Measurements from ENCODE around the gene CADPS2.

Gene CADPS2

DNA sequence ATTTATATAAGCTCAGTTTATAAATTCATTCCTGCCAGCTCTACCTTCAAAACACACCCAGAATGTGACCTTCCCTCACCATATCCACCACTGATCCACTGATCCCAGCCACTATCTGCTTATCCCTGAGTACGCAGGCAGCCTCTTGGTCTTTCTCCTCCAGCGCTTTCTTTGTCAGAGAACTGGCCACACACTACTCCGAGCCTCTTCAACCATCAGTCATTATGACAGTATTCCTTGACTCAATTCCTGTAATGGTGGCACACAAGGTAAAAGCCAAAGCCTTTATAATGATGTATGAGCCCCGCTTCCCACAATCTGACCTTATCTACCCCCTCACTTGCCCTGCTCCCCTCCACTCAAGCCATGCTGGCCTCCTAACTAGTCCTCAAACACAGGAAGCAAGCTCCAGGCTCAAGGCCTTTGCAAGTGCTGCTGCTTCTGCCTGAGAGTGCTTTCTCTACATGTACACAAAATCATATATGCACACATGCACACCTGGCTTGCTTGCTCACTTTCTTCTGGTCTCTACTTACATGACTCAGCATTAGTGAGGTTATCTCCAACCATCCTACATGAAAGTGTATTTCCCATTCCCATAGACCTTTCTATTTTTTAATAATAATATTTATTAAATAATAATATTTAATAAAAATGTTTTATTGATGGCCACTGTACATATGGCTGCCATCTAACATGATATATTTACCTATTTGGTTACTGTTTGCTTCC lies 431.3 kb downstream of the CADPS2 start:
- DNase-seq (ENCODE audit: low read depth in 2 of 2), result no peak

- no peak for DNase-seq (ENCODE audit: low read depth in 2 of 2)
Measured at GRCh38 chr7:122453432-122453831, 432.8 kb downstream of the CADPS2 start.

- DNase-seq (ENCODE audit: low read depth in 2 of 2), result no peak
Measured at GRCh38 chr7:122448893-122449589, 437.2 kb downstream of the CADPS2 start.

DNA sequence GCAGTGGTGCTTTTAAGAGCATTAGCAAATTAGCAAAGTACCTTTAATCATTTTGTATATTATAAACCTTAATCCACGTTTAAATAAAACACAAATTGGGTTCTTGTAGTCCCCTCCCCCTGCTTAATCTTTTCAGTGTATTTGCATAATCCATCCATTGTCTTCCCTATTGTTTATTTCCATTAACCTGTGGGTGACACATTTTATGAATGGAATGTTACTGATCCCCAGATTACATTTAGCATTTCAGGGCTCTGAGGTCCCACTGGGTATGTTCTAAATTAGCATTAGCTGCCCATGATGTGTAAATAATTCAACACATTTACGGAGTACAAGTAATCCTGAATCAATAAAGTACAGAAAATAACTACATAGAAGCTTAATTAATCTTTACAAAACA lies 443.3 kb downstream of the CADPS2 start:
- DNase-seq (ENCODE audit: low read depth in 2 of 2), result no peak

GRCh38 chr7:122438492-122438891 lies 447.8 kb downstream of the CADPS2 start:
- DNase-seq (ENCODE audit: low read depth in 2 of 2), result no peak

GRCh38 chr7:122438006-122438405 lies 448.3 kb downstream of the CADPS2 start:
- no peak for DNase-seq (ENCODE audit: low read depth in 2 of 2)

- DNase-seq (ENCODE audit: low read depth in 2 of 2), result no peak
Measured at GRCh38 chr7:122433765-122434164, 452.5 kb downstream of the CADPS2 start.

- no peak for DNase-seq (ENCODE audit: low read depth in 2 of 2)
Measured at GRCh38 chr7:122430710-122431109, 455.6 kb downstream of the CADPS2 start.

DNA sequence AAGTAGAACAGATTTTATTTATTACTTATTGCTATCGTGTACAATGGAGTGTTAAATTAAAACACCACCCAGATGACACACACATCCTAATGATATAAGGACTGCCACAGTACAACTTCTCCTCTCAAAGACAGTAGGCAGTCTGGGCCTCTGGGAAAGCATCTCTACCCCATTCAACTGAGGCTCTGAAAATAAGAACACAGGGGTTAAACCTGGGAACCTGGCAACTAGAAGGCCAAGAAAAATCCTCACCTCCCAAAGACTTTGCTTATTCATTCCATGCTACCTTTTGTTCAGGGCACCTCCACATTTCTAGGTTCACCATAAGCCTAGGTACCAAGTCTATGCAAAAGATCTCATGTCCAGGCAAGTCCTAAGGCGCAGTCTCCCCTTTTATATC lies 456.3 kb downstream of the CADPS2 start:
- no peak for DNase-seq (ENCODE audit: low read depth in 2 of 2)

DNA sequence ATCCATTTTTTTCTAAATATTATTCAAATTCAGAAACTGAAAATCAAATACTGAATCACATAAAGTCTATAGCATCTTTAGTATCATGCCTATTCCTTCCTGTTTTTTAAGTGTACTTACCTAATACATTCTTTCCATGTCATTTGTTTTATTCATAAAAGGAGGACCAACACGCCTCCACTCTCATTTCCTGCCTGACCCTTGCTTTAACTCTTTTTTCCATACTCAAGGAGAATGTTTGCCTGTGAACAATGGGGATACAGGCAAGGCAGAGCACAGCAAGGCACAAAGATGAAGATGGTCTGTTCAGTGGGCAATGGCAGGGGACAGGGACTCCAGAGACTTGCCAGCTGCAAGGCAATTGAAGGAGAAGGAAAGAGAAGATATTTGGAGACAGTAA lies 460.5 kb downstream of the CADPS2 start:
- DNase-seq (ENCODE audit: low read depth in 2 of 2), result no peak

DNA sequence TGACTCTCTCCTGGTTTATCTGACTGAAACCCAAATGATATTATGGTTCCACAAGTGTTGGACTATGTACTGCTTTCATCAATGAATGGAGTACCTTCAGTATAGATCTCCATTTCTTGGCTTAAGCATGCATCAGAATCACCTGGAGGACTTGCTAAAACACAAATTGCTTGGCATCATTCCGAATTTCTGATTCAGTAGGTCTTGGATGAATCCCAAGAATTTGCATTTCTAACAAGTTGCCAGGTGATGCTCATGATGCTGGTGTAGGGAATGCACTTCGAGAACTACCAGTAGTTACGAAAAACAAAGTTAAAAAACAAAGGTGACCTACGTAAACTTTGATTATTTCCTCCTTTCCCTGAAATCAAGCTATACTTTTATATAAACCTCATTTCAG lies 462.7 kb downstream of the CADPS2 start:
- DNase-seq (ENCODE audit: low read depth in 2 of 2), result no peak

GRCh38 chr7:122416336-122416735 lies 469.9 kb downstream of the CADPS2 start:
- DNase-seq (ENCODE audit: low read depth in 2 of 2), result no peak

DNA sequence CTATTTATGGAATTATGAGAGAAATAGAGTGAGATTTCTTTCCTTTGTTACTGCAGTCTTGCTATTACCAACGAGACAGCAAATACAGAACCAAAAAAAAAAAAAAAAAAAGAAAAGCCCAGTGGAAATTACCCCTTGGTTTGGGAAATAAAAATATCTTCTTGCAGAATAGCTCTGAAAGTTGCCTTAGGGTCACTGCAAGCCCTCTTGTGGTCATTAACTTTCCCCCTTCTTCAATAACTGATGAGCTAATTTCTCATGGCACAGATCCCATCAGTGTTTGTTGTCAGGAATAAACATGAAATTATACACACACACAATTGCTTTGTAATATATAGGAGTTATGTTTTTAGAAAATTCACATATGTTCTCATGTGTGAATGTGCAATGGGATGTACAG lies 470.8 kb downstream of the CADPS2 start:
- DNase-seq (ENCODE audit: low read depth in 2 of 2), result no peak

DNA sequence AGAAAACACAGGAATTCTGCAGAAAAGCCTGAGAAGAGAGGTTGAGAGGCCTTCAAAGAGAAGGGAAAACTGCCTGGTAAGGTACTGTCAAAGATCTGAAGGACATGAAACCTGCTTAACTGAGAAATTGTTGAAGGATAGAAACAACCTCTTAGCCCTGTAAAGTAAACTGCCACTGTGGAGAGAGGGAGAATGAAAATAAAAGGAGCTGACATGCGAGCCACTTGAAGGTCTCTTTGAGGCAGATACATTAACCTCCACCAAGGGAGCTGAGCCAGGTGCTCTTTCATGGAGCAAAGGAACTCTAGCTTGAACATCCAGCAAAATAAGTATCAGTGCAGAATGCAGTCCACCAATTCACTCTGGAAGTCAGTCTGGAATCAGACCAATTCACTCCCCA lies 472.9 kb downstream of the CADPS2 start:
- no peak for DNase-seq (ENCODE audit: low read depth in 2 of 2)

DNA sequence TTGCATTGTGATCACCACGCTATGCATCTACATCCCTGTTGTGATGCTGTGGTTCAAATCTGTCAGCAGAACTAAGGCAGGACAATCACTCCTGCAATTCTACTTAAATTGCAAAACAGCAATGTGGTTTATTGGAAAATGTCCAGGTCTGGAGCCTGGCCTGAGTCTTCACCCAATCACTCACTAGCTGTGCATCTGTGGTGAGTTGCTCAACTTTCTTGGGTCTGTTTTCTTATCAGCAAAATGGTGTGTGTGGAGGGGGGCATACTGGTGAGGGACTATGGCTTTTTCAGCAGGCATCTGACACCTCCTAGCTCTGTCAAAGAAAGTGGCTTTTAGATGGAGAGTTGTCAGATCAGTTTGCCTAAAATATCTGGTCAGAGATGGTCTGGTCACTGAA lies 473.4 kb downstream of the CADPS2 start:
- DNase-seq (ENCODE audit: low read depth in 2 of 2), result no peak

- DNase-seq (ENCODE audit: low read depth in 2 of 2), result no peak
Measured at GRCh38 chr7:122412441-122412840, 473.8 kb downstream of the CADPS2 start.

GRCh38 chr7:122407195-122407594 lies 479.1 kb downstream of the CADPS2 start:
- no peak for DNase-seq (ENCODE audit: low read depth in 2 of 2)

GRCh38 chr7:122403113-122403512 lies 483.1 kb downstream of the CADPS2 start:
- DNase-seq (ENCODE audit: low read depth in 2 of 2), result no peak

DNA sequence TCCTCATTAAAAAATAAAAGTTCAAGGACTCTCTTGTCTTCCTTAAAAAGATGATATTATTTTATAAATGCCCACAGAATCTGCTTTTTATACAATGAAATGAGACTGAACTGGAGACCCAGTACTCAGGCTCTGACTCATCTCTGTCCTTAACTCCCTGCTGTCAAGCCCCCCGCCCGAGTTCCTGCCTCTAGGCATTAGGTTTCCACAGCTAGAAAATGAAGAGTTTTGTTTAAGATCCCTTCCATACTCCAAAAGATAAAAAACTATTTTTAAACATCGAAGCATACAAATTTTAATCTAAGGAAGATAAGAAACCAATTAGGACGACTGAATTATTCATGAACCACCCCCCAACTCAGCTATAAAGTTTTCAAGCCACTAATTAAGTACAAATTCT lies 484.0 kb downstream of the CADPS2 start:
- no peak for DNase-seq (ENCODE audit: low read depth in 2 of 2)

- no peak for DNase-seq (ENCODE audit: low read depth in 2 of 2)
Measured at GRCh38 chr7:122397381-122397780, 488.9 kb downstream of the CADPS2 start.

GRCh38 chr7:122394512-122394911 lies 491.7 kb downstream of the CADPS2 start:
- DNase-seq (ENCODE audit: low read depth in 2 of 2), result no peak

DNA sequence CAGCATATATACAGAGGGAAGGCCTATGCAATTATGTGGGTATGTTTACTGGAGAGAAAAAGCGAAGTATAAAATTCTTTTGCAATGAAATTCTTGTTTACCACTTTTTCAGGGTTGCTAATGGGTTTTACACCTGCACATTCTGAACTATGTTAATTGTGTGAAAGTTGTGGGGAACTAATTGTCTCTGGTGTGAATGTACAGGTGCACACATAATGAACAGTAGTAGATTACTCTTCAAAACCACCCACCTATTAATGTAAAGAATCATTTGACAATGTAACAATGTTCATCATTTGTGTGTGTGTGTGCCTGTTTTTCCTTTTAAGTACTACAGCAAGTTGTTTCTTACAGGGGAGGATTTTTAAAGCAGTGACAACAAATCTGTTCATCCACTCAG lies 501.7 kb downstream of the CADPS2 start:
- DNase-seq (ENCODE audit: low read depth in 2 of 2), result no peak

GRCh38 chr7:122383934-122384333 lies 502.3 kb downstream of the CADPS2 start:
- DNase-seq (ENCODE audit: low read depth in 2 of 2), result no peak

DNA sequence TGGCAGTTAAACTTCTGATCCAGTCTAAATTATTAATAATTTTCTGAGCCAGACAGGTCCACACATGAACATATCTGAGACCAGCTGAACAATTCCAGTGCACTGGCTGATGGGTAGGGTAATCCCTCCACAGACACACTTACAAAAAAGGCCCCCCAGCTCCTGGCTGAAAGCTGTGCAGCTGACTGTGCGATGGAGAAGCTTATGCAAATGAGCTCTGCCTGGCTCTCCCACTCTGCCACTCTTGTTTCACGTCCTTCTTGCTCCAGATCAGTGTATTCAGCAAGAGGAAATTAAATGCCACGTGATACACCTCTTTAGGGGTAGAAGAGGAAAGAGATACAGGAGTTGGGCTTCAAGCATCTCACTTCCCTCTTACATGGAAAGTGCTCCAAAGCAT lies 505.3 kb downstream of the CADPS2 start:
- DNase-seq (ENCODE audit: low read depth in 2 of 2), result no peak

Data from activated CD4-positive, alpha-beta T cell treated with anti-CD3 and anti-CD28 coated beads for 24 hours (primary cell).